ENCODE results near the gene KHSRP. TPM values are rescaled to one million over a fixed set of nuclear protein-coding genes. Genes with fewer than 3 reads are reported as not detected.

The KHSRP gene
- total RNA-seq, 2 experiments from 2014 or later = 290 to 296 TPM

DNA sequence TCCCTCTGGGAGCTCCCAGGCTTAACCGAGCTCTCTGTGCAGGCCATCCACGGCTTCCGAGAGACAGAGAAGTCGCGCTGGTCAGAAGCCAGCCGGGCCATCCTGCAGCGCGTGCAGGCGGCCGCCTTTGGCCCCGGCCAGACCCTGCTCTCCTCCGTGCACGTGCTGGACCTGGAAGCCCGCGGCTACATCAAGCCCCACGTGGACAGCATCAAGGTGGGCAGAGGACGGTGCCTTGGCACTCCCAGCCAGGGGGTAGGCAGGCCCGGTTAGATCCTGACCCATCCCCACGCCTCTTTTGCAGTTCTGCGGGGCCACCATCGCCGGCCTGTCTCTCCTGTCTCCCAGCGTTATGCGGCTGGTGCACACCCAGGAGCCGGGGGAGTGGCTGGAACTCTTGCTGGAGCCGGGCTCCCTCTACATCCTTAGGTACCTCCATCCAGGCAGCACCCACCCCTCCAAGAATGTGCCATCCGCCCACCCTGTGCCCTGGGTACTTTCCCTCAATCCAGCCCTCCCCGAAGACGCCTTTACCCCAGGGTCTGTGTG is 50.4 kb downstream of the KHSRP start:
- intact Hi-C loops (cut with micrococcal nuclease) = loop anchor here (5.0 kb wide), 2 partner anchors 92 to 128 kb away; partner anchors contain the start of gene TUBB4A
- Mint-ChIP-seq H3K27ac (no peak overlapping the region), H3K27me3 (ENCODE audit: low read depth) (no peaks in the 10 kb centered on the region), H3K36me3 (ENCODE audit: low read depth) (peaks cover 4% of the 10 kb centered on the region), H3K9me3 (no peaks in the 10 kb centered on the region), H3K4me3 (no peak overlapping the region), H3K4me1 (ENCODE audit: low read depth) (peaks cover 18% of the 10 kb centered on the region)
- CTCF ChIA-PET = interaction anchor here (1.4 kb wide), 1 partner anchor 248 kb away, joined by 3 read pairs; no protein-coding TSS in a partner anchor
- no peak for DNase-seq

DNA sequence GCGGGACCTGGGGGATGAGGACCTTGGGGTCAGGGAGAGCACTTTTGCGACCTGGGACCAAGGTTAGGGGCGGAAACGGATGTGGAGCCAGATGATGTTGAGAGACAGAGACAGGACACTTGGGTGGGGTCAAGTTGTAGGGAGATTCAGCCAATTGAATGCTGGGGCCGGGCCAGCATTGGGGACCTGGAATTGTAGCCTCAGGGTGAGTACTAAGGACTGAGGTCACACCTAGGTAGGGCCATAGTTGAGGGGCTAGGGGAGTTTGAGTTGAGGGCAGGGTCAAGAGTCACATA is 50.9 kb downstream of the KHSRP start:
- Mint-ChIP-seq H3K9me3 (no peaks in the 10 kb centered on the region), H3K36me3 (ENCODE audit: low read depth) (peaks cover 4% of the 10 kb centered on the region), H3K27me3 (ENCODE audit: low read depth) (no peaks in the 10 kb centered on the region), H3K4me3 (peak overlapping the region; percentile 89), H3K4me1 (ENCODE audit: low read depth) (peaks cover 18% of the 10 kb centered on the region), H3K27ac (peak overlapping the region; percentile 61)
- intact Hi-C loops (cut with micrococcal nuclease) = loop anchor here (1.0 to 5.0 kb wide), 7 partner anchors 12 to 469 kb away; partner anchors contain the start of genes CLPP, GTF2F1, TUBB4A and VMAC
- no peak for DNase-seq
- CTCF ChIA-PET = interaction anchor here (1.4 kb wide), 1 partner anchor 248 kb away, joined by 3 read pairs; no protein-coding TSS in a partner anchor

DNA sequence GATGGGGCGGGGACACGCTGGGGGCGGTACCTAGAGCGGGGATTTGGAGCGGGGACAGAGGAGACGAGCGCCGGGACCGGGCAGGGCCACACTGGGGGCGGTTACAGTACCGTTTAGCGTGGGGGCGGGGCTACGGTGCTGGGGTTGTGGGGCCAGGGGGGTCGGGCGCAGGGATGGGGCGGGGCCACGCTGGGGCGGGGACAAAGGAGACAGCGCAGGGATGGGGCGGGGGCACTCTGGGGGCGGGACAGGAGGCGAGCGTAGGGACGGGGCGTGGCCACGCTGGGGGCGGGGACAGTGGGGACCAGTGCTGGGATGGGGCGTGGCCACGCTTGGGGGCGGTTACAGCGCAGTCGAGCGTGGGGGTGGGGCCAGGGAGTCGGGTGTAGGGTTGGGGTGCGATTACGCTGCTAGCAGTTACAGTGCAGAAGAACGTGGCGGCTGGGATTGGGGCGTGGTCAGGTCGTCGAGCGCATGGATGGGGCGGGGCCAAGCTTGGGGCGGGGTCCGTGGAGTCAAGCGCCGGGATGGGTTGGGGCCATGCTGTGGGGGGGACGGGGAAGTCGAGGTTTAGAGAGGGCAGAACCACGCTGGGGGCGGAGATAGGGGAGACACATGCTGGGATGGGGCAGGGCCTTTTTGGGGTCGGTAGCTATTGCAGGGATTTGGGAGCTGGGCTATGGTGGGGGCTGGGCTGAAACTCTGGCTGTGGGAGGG is 51.4 kb downstream of the KHSRP start:
- H3K27ac Mint-ChIP-seq = peak overlapping the region; percentile 94
- peak; percentile 99 for DNase-seq
- H3K9me3 Mint-ChIP-seq = no peaks in the 10 kb centered on the region
- H3K27me3 Mint-ChIP-seq (ENCODE audit: low read depth) = no peaks in the 10 kb centered on the region
- intact Hi-C loops (cut with micrococcal nuclease) = loop anchor here (1.0 to 5.0 kb wide), 7 partner anchors 12 to 469 kb away; partner anchors contain the start of genes CLPP, GTF2F1, TUBB4A and VMAC
- H3K4me1 Mint-ChIP-seq (ENCODE audit: low read depth) = peaks cover 18% of the 10 kb centered on the region
- CTCF ChIA-PET = interaction anchor here (1.0 to 1.4 kb wide), 3 partner anchors 10 to 247 kb away, joined by 3 to 4 read pairs (median 3); no protein-coding TSS in a partner anchor
- peak overlapping the region; percentile 89 for H3K4me3 Mint-ChIP-seq
- peaks cover 3% of the 10 kb centered on the region for H3K36me3 Mint-ChIP-seq (ENCODE audit: low read depth)

DNA sequence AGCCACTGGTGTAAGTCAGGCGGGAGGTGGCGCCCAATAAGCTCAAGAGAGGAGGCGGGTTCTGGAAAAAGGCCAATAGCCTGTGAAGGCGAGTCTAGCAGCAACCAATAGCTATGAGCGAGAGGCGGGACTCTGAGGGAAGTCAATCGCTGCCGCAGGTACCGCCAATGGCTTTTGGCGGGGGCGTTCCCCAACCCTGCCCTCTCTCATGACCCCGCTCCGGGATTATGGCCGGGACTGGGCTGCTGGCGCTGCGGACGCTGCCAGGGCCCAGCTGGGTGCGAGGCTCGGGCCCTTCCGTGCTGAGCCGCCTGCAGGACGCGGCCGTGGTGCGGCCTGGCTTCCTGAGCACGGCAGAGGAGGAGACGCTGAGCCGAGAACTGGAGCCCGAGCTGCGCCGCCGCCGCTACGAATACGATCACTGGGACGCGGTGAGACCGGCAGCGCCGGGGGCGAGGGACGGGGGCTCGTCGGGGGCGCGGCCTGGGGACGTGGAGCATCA is 52.0 kb downstream of the KHSRP start, which contains the start of gene ALKBH7:
TSS of gene ALKBH7 (plus strand) at position 201 of the 502 bp plus-strand sequence. CDS start at position 228, 27 bp downstream.
- CTCF ChIA-PET = interaction anchor here (0.5 to 1.4 kb wide), 4 partner anchors 10 to 627 kb away, joined by 3 to 4 read pairs (median 4); no protein-coding TSS in a partner anchor
- peak within 1 kb of the TSS; percentile 94 for H3K27ac Mint-ChIP-seq
- peak; percentile 99 for DNase-seq
- H3K36me3 Mint-ChIP-seq (ENCODE audit: low read depth) = peaks cover 5% of the 10 kb centered on the region
- no peaks in the 10 kb centered on the region for H3K27me3 Mint-ChIP-seq (ENCODE audit: low read depth)
- intact Hi-C loops (cut with micrococcal nuclease) = loop anchor here (1.0 to 5.0 kb wide), 8 partner anchors 11 to 468 kb away; partner anchors contain the start of genes CLPP, GTF2F1, SH2D3A and TUBB4A
- no peaks in the 10 kb centered on the region for H3K9me3 Mint-ChIP-seq
- peaks cover 18% of the 10 kb centered on the region for H3K4me1 Mint-ChIP-seq (ENCODE audit: low read depth)
- peak within 1 kb of the TSS; percentile 89 for H3K4me3 Mint-ChIP-seq

DNA sequence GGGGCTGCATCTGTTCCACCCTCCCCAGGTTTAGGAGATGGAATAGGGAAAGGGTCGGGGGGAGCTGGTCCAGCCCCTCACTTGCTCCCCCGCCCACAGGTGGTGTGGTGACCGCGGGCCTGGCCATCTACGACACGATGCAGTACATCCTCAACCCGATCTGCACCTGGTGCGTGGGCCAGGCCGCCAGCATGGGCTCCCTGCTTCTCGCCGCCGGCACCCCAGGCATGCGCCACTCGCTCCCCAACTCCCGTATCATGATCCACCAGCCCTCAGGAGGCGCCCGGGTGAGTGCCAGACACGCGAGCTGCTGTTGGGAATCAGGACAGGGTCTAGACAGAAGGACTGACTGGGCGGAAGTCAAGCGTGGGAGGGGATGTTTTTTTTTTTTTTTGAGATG is 60.3 kb downstream of the KHSRP start:
- intact Hi-C loops (cut with micrococcal nuclease) = loop anchor here (5.0 kb wide), 2 partner anchors 118 to 387 kb away; partner anchors contain the start of genes DENND1C and RANBP3
- Mint-ChIP-seq H3K36me3 (ENCODE audit: low read depth) (peaks cover 31% of the 10 kb centered on the region), H3K4me1 (ENCODE audit: low read depth) (peaks cover 17% of the 10 kb centered on the region), H3K27me3 (ENCODE audit: low read depth) (no peaks in the 10 kb centered on the region), H3K4me3 (peak overlapping the region; percentile 21), H3K9me3 (no peaks in the 10 kb centered on the region), H3K27ac (no peak overlapping the region)
- DNase-seq = no peak
- CTCF ChIA-PET = interaction anchor here (0.9 kb wide), 1 partner anchor 46 kb away, joined by 5 read pairs; no protein-coding TSS in a partner anchor

Small RNA genes within 50 kb of the gene (microRNA-seq; reads per million reads assigned to microRNA genes)
- 3.3 reads per million for gene MIR3940 (ENCODE audit: borderline microRNAs expressed, borderline replicate concordance)
- gene MIR6790 (ENCODE audit: borderline microRNAs expressed, borderline replicate concordance) = not detected
- not detected for gene MIR6885 (ENCODE audit: borderline microRNAs expressed, borderline replicate concordance)

Other genes with a start within 250 kb of the KHSRP start
- 10 to 100 TPM; 30.6 to 31.3 TPM for gene MLLT1, start 144.8 kb downstream of the KHSRP start, total RNA-seq
- gene ACER1, start 91.2 kb downstream of the KHSRP start, total RNA-seq = not detected
- 100 to 1,000 TPM; 176 to 180 TPM for gene CLPP, start 63.3 kb downstream of the KHSRP start, total RNA-seq
- 10 to 100 TPM; 39.5 to 42.4 TPM for gene ALKBH7, start 52.0 kb downstream of the KHSRP start, total RNA-seq
- gene PSPN, start 48.9 kb downstream of the KHSRP start, total RNA-seq = 1 to 10 TPM; 1.9 to 2.5 TPM
- 10 to 100 TPM; 53.5 to 63.0 TPM for gene GTF2F1, start 31.6 kb downstream of the KHSRP start, total RNA-seq
- not detected for gene SLC25A41, start 9.0 kb upstream of the KHSRP start, total RNA-seq
- 10 to 100 TPM; 16.2 to 18.2 TPM for gene SLC25A23, start 35.0 kb upstream of the KHSRP start, total RNA-seq
- 1 to 10 TPM; 1.2 to 1.4 TPM for gene CRB3, start 39.5 kb upstream of the KHSRP start, total RNA-seq
- 10 to 100 TPM; 55.7 to 57.9 TPM for gene DENND1C, start 57.0 kb upstream of the KHSRP start, total RNA-seq
- 1 to 10 TPM; 6.4 to 7.0 TPM for gene TUBB4A, start 77.5 kb upstream of the KHSRP start, total RNA-seq
- gene TNFSF9, start 106.2 kb upstream of the KHSRP start, total RNA-seq = 1 to 10 TPM; 1.3 to 1.5 TPM
- gene CD70, start 166.3 kb upstream of the KHSRP start, total RNA-seq = 1 to 10 TPM; 3.1 to 3.7 TPM
- 10 to 100 TPM; 13.1 to 14.5 TPM for gene TNFSF14, start 245.3 kb upstream of the KHSRP start, total RNA-seq